Peyer's patch (tissue), 4 donors: Measurements from ENCODE around the gene TMEM219. TPM values are rescaled to one million over a fixed set of nuclear protein-coding genes. Genes with fewer than 3 reads are reported as not detected.

Experiments
- DNase-seq, 3 donors: peaks; one replicate each; pipeline ENCODE4 v3.0.0-alpha.2; 2017 to 2019
- H3K27ac ChIP-seq, 4 donors: fragments of 200-600 bp; sonication (generic); one replicate each; pipeline ENCODE4 v1.5.1; 2016 to 2019
- H3K27me3 ChIP-seq, 2 donors: fragments of 200-600 bp; sonication (generic); one replicate each; pipeline ENCODE4 v1.5.1; 2019
- H3K36me3 ChIP-seq, 3 donors: fragments of 200-600 bp; sonication (generic); one replicate each; pipeline ENCODE4 v1.5.1; 2016 to 2019
- H3K4me1 ChIP-seq, 4 donors: fragments of 200-600 bp; sonication (generic); one replicate each; pipeline ENCODE4 v1.5.1; 2016 to 2019
- H3K4me3 ChIP-seq, 4 donors: fragments of 200-600 bp; sonication (generic); 1 replicate in 3 of 4; 2 replicates in 1 of 4; pipeline ENCODE4 v1.5.1; 2016 to 2019; ENCODE audit warnings: mild to moderate bottlenecking in 1 of 4
- H3K9me3 ChIP-seq, 4 donors: fragments of 200-600 bp; sonication (generic); one replicate each; pipeline ENCODE4 v1.5.1; 2016 to 2019; ENCODE audit warnings: mild to moderate bottlenecking in 1 of 4
- CTCF ChIP-seq, 6 experiments: fragments of 450-650 bp in 4 of 6; fragments of 200-600 bp in 2 of 6; sonication (generic) in 1 of 6; IDR thresholded peaks; one replicate each; pipeline ENCODE4 v1.5.1; 2017 to 2019; ENCODE audit warnings: antibody characterized with exemption in 6 of 6, mild to moderate bottlenecking in 3 of 6, moderate library complexity in 1 of 6
- POLR2A ChIP-seq, 2 donors: fragments of 450-650 bp; IDR thresholded peaks; one replicate each; pipeline ENCODE4 v1.5.1; 2017; ENCODE audit warnings: antibody characterized with exemption in 2 of 2, mild to moderate bottlenecking in 2 of 2, moderate library complexity in 2 of 2
- total RNA-seq, 4 donors: library from RNA; depleted of rRNA; stranded (reverse); fragments of >200 nt; gene quantifications; one replicate each; pipeline ENCODE4 v1.1.0, GENCODE V29; 2016

The TMEM219 gene
- total RNA-seq, 4 donors from 2014 or later, result 103 to 201 (median 170) TPM

GRCh38 chr16:30004424-30004776 is 42.5 kb downstream of the TMEM219 start:
- Histone ChIP-seq H3K4me3 (no peak overlapping the region), H3K27me3 (no peaks in the 10 kb centered on the region), H3K4me1 (no peaks in the 10 kb centered on the region), H3K9me3 (no peaks in the 10 kb centered on the region), H3K36me3 (peaks cover 0 to 20% (median 0%) of the 10 kb centered on the region in 3 donors), H3K27ac (no peak overlapping the region)
- TF ChIP-seq POLR2A (IDR thresholded peaks at IDR 0.05), result no peak
- TF ChIP-seq CTCF (IDR thresholded peaks at IDR 0.05), result no peak
- no peak for DNase-seq

- no peak for DNase-seq
Observed at GRCh38 chr16:30004811-30005242, 42.9 kb downstream of the TMEM219 start.

GRCh38 chr16:30005341-30006094 is 43.6 kb downstream of the TMEM219 start:
- Histone ChIP-seq H3K9me3 (no peaks in the 10 kb centered on the region), H3K4me1 (peaks cover 0 to 3% (median 2%) of the 10 kb centered on the region in 4 donors), H3K27ac (no peak overlapping the region), H3K27me3 (peaks cover 0 to 10% of the 10 kb centered on the region in 2 donors), H3K4me3 (no peak overlapping the region), H3K36me3 (peaks cover 0 to 16% (median 0%) of the 10 kb centered on the region in 3 donors)
- no peak for TF ChIP-seq POLR2A (IDR thresholded peaks at IDR 0.05)
- peak; percentile 35 to 81 (median 76) for TF ChIP-seq CTCF (IDR thresholded peaks at IDR 0.05)
- peak in 2 of 3 donors; percentile 22 to 59 for DNase-seq

More at GRCh38 chr16:30004811-30005242, 42.9 kb downstream of the TMEM219 start:
- Histone ChIP-seq H3K36me3 (peaks cover 0 to 20% (median 0%) of the 10 kb centered on the region in 3 donors), H3K9me3 (no peaks in the 10 kb centered on the region), H3K27me3 (peaks cover 0 to 3% of the 10 kb centered on the region in 2 donors), H3K4me3 (no peak overlapping the region), H3K27ac (no peak overlapping the region), H3K4me1 (no peaks in the 10 kb centered on the region)
- TF ChIP-seq CTCF (IDR thresholded peaks at IDR 0.05), result no peak
- TF ChIP-seq POLR2A (IDR thresholded peaks at IDR 0.05), result no peak

GRCh38 chr16:30006095-30006473 is 44.2 kb downstream of the TMEM219 start:
- Histone ChIP-seq H3K27me3 (peaks cover 0 to 16% of the 10 kb centered on the region in 2 donors), H3K4me1 (peaks cover 0 to 9% (median 8%) of the 10 kb centered on the region in 4 donors), H3K4me3 (no peak overlapping the region), H3K27ac (no peak overlapping the region), H3K36me3 (peaks cover 0 to 10% (median 0%) of the 10 kb centered on the region in 3 donors), H3K9me3 (no peaks in the 10 kb centered on the region)
- DNase-seq, result no peak
- TF ChIP-seq POLR2A (IDR thresholded peaks at IDR 0.05) (no peak), CTCF (IDR thresholded peaks at IDR 0.05) (no peak)

GRCh38 chr16:30006659-30007377 is 44.9 kb downstream of the TMEM219 start:
- no peak for DNase-seq
- peaks cover 0 to 16% (median 13%) of the 10 kb centered on the region in 4 donors for H3K4me1 ChIP-seq
- no peaks in the 10 kb centered on the region for H3K9me3 ChIP-seq
- no peak overlapping the region for H3K4me3 ChIP-seq
- no peak overlapping the region for H3K27ac ChIP-seq
- H3K27me3 ChIP-seq, result peaks cover 0 to 23% of the 10 kb centered on the region in 2 donors
- H3K36me3 ChIP-seq, result peaks cover 0 to 3% (median 0%) of the 10 kb centered on the region in 3 donors
- TF ChIP-seq POLR2A (IDR thresholded peaks at IDR 0.05), result no peak
- no peak for TF ChIP-seq CTCF (IDR thresholded peaks at IDR 0.05)
